ENCODE data around the gene TBC1D1.

Gene TBC1D1

GRCh38 chr4:37903901-37904300, 13.0 kb downstream of the TBC1D1 start:
- no peak for DNase-seq (ENCODE audit: low read depth)
- TF ChIP-seq CTCF (IDR thresholded peaks at IDR 0.05; ENCODE audit: low read depth, low read length, missing control alignments): no peak
- in situ Hi-C loops (cut with HindIII; ENCODE audit: low sequenced_read_pairs): no loop called here
- H3K4me3 ChIP-seq (ENCODE audit: low read depth, low read length): no peak overlapping the region

DNA sequence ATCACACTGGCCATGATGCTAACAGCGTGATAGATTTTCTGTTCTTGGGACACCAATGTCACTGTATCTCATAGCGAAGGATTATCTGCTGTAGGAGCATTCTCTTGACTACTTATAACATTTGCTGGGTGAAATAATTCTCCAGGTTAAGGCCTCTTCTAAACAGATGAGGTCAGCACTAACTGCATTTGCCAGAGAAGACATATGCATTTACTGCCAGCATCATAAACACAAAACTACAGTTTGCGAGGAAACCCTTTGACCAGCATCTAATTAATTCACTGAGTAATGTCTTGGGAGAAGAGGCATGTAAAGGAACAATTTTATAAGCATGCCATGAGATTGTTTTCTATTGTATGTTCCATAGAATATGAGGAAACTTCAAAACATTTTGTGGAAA, 13.9 kb downstream of the TBC1D1 start:
- no peak for DNase-seq (ENCODE audit: low read depth)
- no peak for TF ChIP-seq CTCF (IDR thresholded peaks at IDR 0.05; ENCODE audit: low read depth, low read length, missing control alignments)
- in situ Hi-C loops (cut with HindIII; ENCODE audit: low sequenced_read_pairs): no loop called here
- H3K4me3 ChIP-seq (ENCODE audit: low read depth, low read length): no peak overlapping the region

DNA sequence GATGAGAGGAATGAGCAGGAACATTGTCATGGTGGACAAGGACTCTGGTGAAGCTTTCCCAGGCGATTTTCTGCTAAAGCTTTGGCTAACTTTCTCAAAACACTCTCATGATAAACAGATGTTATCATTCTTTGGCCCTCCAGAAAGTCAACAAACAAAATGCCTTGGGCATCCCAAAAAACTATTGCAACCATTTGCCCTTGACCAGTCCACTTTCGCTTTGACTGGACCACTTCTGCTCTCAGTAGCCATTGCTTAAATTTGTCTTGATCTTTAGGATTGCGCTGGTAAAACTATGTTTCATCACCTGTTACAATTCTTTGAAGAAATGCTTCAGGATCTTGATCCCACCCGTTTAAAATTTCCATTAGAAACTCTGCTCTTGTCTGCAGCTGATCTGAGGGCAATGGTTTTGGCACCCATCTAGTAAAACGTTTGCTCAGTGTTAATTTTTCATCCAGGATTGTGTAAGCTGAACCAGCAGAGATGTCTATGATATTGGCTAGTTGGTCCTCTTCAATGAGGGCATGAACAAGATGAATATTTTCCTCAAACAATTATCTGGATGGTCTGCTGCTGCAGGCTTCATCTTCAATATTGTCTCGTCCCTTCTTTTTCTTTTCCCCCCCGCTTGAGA, 14.8 kb downstream of the TBC1D1 start:
- no peak for DNase-seq (ENCODE audit: low read depth)

GRCh38 chr4:37908488-37909331, 17.8 kb downstream of the TBC1D1 start:
- H3K4me3 ChIP-seq (ENCODE audit: low read depth, low read length): no peak overlapping the region
- TF ChIP-seq CTCF (IDR thresholded peaks at IDR 0.05; ENCODE audit: low read depth, low read length, missing control alignments): no peak
- DNase-seq (ENCODE audit: low read depth): peak; percentile 49
- in situ Hi-C loops (cut with HindIII; ENCODE audit: low sequenced_read_pairs): no loop called here

More for the DNA sequence above, 14.8 kb downstream of the TBC1D1 start:
- no peak overlapping the region for H3K4me3 ChIP-seq (ENCODE audit: low read depth, low read length)
- in situ Hi-C loops (cut with HindIII; ENCODE audit: low sequenced_read_pairs): no loop called here
- TF ChIP-seq CTCF (IDR thresholded peaks at IDR 0.05; ENCODE audit: low read depth, low read length, missing control alignments): no peak

DNA sequence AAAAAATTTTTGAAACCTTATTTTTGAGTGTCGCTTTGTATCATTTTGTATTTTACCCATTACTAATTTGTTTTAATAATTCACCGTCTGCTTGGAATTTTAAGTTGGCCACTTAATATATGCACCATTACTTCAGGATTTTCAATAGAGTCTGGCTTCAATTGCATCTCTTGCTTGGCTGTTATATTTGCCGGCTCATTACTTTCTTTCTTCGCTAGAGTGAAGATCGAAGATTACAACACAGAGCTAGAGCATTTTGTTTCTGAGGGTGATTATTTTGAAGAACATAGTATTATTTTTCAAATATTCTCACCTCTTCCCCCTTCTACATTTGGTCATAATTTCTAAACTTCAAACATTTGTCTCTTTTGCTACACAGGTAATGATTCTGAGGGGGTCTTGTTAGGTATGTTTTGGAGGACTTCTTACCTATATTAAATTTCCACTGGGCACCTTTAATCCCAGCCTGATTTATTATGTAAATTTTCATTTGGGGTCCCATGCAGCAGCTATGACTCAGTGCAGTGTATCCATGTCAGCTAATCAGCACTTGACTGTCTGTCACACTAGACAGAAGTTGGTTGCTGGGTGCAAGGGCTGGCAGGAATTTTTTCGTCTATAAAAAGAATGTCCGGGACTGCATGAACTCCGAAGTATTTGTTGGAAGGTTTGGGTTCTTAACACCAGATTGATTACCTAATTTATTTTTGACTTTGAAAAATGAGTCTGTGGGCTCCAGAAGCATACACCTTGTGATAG, 18.6 kb downstream of the TBC1D1 start:
- DNase-seq (ENCODE audit: low read depth): no peak
- TF ChIP-seq CTCF (IDR thresholded peaks at IDR 0.05; ENCODE audit: low read depth, low read length, missing control alignments): no peak
- in situ Hi-C loops (cut with HindIII; ENCODE audit: low sequenced_read_pairs): no loop called here
- H3K4me3 ChIP-seq (ENCODE audit: low read depth, low read length): no peak overlapping the region

DNA sequence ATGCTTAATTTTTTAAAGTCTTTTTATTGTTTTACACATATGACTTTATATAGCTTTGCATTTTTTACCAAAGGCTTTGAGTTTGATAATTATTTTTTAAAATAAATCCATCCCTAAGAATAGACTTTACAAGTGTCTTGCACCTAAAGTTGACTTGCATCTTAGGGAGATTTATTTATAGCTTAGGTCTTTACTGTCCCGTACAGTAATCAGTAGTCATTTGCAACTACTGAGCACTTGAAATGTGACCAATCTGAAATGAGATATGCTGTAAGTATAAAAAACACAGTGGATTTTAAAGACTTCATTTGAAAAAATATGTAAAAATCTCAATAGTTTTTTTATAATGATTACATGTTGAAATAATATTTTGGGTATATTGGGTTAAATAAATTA, 19.2 kb downstream of the TBC1D1 start:
- TF ChIP-seq CTCF (IDR thresholded peaks at IDR 0.05; ENCODE audit: low read depth, low read length, missing control alignments): no peak
- H3K4me3 ChIP-seq (ENCODE audit: low read depth, low read length): no peak overlapping the region
- in situ Hi-C loops (cut with HindIII; ENCODE audit: low sequenced_read_pairs): no loop called here
- no peak for DNase-seq (ENCODE audit: low read depth)

Data from astrocyte of the cerebellum (primary cell).